Fibroblast of skin of left biceps (primary cell): ENCODE measurements around the gene RTP3.
A peak's percentile ranks its signal among the peaks of the same experiment; 100 is the strongest.
"Not testable (repeated sequence)": the region's sequence is repeated elsewhere in the genome, so short reads cannot be mapped to it uniquely, and the experiment has no call there.

Experiments
- DNase-seq, 2 experiments: peaks; one replicate each; pipeline ENCODE4 v3.0.0-alpha.2; 2013; ENCODE audit warnings: low read depth in 2 of 2

Gene RTP3

DNA sequence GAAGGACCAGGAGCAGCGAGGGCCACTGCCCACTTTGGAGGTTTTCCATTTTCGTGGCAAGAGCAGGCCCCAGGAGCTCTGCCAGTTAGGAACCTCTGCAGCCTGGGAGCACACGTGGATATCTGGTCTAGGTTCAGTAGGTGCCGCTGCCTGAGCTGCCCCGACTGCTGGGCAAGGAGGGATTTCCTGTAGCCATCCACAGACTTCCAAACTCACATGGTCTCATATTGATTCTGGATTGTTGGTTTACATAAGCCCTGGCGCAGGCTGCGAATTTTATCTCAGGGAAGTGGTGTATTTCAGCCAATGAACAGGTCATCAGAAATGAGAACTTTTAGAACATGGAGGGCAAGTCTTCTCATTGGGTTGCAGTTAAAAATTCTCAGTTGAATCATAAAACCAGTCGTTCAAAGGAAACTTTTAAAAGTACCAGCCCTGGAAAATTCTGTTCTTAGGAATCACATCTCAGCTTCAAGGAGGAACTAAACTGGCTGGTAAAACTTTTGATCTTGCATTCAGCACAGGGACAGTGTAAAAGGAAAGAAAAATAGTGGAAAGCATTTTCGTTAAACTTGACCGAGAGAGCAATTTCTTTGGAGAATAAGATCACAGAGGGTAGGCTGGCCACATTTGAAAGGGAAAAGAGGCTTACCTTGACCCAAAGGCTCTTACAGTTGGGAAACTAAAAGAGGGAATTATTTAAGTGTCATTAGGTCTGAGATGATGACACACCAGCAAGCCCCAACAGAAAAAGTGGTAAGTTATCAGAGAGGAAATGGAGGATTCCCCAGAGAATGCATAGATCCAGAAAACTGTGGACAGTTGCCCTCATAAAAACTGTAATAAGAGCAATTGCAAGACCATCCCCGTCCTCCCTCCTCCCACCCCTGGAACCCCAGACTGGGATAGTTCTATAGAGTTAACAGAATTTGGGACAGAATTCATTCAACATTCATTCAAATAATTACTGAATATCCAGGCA is 6.4 kb upstream of the RTP3 start:
- no peak for DNase-seq

DNA sequence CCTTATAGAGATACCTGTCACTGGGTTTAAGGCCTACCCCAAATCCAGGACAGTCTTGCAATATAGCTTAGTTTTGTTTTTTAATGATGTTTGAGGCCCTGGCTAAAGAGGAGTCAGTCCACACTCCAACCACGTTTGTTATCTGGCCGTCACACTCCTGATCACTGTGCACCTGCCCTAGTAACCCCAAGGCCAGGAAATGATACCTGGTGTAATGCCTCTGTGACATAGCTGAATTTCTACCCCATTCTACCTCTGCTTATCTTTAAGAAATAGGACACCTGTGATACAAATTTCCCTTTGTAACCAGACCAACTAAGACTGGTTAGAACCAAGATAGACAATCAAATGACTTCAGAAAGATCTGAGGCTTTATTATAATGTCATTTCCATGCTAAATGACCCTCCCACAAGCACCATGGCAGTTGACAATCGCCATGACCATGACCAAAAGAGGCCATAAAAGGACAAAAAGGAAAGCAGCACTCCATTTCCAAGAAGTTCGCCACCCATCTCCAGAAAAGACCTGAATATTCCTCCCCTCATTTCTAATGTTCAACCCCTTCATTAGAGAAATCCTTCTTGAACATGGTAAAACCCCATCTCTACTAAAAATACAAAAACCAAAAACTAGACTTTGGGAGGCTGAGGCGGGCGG is 4.8 kb upstream of the RTP3 start:
- no peak for DNase-seq

DNA sequence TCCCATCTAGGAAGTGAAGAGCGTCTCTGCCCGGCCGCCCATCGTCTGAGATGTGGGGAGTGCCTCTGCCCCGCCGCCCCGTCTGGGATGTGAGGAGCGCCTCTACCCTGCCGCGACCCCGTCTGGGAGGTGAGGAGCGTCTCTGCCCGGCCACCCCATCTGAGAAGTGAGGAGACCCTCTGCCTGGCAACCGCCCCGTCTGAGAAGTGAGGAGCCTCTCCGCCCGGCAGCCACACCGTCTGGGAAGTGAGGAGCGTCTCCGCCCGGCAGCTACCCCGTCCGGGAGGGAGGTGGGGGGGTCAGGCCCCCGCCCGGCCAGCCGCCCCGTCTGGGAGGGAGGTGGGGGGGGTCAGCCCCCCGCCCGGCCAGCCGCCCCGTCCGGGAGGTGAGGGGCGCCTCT is 3.3 kb upstream of the RTP3 start:
- not testable (repeated sequence) for DNase-seq

DNA sequence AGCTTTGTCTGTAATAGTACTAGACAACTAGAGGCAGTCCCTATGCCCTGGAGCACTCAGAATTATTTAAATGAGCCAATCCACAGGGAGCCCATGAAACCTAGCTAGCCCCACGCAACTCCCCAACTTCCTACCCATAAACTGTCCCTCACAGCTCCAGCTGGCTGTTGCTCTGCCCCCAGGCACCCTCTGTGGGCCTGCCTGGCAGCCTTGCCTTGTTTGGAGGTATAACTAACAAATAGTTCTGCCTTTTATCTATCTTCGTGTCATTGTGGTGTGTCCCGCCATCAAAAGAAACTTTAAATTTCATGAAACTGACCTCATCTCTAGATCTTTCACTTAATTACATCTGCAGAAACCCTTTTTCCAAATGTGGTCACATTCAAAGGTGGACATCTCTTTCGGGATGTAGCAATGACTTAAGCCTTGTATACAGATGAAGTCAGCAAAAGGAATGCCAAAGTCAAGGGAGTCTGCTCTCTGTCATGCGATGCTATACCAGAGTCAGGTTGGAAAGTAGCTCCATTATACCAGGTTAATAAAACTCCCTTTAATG is 1.8 kb upstream of the RTP3 start:
- no peak for DNase-seq

DNA sequence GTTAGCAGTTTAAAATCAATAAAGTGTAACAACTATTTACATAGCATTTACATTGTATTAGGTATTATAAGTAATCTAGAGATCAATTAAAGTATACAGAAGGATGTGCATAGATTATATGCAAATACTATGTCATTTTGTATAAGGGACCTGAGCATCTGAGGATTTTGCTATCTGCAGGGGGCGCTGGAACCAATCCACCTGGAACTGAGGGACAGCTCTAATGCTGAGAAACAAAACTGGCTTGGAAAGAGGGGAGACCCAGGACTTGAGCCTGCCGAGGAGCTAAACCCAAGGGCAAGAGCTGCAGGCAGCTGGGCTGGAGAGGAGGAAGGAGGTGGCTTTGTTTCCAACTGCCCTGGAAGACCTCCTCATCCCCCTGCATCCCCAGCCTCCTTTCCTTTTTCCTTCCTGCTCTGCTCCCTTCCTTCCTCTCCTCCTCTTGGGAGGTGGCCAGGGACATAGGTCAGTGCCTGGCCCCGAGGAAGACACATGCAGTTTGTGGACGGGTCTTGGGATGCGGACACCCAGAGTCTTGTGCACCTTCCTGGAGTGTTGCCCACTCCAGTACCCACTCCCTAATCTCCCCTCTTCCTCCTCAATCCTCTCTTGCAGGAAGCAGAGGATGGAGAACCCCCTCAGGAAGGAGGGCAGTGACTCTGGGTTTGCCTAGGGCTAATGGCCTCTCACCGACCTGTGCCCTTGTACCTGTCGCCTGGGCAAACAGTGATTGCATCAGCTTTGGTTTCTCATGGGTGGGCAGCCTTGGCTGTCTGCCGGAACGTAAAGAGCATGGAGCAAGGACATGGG is 825 bp upstream of the RTP3 start:
- no peak for DNase-seq

DNA sequence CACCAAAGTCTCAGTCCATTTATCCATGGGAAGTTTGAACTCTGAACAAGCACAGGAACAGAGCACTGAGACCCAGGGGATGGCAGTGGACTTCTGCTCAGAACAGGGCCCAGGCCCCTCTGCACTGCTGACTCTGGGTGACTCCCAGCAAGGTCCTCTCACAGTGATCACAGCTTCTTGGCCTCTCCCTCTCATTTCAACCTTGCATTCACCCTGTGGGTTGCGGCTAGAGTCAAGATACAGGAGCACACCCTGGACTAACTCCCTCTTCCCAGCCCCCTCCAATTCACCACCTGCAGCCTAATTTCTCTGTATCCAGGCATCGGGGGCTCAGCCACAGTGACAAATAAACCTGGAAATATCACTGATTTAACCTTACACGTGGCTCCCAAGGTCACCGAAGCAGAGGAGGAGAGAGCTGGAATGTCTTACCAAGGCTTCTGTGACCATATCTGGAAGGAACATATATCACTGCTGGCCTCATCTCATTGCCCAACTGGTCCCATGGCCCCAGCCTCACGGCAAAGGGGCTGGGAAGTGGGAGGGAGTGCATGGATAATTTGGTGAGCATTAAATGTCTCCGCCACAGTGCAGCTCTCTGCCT is 1.2 kb downstream of the RTP3 start:
- no peak for DNase-seq

DNA sequence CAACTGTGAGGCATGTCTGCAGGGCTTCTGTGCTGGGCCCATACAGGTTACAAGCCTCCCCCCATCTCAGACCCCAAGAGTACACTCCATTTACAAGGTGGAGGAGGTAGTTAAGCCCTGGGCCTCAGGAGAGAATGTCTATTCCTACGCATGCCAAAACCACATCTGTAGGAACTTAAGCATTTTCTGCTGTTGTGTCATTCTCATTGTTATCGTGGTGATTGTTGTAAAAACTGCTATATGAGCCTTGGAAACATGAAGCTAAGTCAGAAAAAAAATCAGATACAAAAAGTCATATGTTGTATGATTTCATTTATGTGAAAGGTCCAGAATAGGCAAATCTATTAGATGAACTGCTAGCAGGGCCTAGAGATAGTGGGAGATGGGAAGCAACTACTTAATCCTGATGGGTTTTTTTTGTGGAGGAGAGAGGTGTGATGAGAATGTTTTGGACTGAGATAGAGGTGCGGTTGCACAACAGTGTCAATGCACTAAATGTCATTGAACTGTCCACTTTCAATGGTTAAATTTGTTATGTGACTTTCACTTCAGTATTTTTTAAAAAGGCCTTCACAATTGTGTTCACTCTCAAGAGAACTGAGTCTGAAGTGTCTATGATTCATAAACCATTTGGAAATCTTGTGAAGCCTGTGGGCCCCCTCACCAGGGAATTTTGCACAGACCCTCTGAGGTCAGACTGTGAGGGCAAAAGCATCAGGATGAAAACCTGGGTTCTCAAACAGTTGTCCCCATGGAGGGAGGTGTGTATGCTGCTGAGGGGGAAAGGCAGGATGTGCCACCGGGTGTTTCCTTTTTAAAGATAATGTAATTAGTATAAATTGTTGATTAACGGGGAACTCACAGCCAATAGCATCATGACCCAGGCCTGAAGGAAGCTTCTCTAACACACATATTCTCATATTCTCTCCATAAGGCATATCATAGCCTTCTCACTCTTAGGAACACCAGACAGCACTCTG is 3.2 kb downstream of the RTP3 start:
- DNase-seq = peak; percentile 44 to 57

DNA sequence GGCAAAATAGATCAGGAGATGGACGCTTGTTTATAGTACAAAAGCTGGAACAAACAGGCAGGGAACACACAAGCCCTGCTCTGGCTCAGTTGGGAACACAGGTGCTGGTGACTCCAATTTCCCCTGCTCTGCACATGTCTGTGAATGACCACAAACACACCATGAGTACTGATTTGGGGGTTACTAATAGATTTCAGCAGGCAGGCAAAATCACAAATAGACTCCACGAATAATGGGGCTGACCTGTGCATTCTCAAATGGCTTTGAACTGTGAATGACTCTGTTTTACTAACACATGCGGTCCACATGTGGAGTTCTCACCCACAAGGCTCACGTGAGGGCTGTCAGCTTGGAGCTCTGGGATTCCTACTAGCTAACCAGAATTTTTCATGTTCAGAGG is 3.9 kb downstream of the RTP3 start:
- peak in 1 of 2 experiments; percentile 30 for DNase-seq

DNA sequence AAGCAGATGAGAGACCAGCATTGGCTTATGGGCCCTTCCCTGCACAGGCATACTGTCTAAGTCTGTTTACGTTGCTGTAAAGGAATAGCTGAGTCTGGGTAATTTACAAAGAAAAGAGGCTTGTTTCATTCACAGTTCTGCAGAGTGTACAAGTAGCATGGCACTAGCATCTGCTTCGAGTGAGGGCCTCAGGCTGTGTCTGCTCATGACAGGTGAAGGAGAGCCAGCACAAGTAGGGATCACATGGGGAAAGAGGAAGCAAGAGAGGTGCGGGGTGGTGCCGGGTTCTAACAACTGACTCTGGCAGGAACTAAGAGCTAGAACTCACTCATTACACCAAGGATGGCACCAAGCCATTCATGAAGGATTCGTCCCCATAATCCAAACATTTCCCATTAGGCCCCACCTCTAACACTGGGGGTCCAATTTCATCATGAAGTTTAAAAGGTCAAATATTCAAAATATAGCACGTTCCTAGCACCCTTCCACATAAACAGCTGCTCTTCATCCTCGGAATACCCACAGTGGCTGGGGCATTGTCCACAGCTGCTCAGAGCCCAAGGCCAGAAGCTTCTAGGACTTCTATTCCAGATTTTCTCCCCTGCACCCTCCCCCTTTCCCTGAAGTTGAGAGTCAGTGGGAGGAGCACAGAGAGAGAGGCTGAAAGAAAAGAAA is 5.6 kb downstream of the RTP3 start:
- DNase-seq = no peak

DNA sequence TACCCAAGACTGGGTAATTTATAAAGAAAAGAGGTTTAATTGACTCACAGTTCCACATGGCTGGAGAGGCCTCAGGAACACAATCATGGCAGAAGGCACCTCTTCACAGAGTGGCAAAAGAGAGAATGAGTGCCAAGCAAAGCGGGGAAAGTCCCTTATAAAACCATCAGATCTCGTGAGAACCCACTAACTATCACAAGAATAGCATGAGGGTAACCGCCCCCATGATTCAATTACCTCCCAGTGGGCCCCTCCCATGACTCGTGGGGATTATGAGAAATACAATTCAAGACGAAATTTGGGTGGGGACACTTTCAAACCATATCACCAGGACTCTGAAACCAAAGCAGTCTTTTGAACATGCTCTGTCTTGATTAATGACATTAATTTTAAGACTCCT is 7.0 kb downstream of the RTP3 start:
- no peak for DNase-seq

DNA sequence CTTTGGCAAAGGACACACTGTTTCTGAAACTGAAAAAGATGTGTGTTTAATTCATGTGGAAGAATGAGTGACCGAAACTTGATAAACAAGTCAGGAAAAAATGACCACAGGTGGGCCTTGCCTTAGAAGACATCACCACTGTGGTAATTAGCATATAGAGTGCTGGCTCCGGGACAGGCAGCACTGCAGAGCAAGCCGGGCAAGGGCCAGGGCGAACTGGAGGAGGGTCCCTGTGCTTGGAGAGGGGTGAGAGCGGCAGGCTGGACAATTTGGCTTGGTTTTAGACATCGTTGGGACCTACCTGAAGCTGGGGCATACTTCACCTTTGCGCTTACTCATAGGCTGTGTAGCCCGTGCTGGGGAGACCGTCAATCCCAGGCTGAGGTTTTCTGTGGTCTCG is 8.2 kb downstream of the RTP3 start:
- no peak for DNase-seq

DNA sequence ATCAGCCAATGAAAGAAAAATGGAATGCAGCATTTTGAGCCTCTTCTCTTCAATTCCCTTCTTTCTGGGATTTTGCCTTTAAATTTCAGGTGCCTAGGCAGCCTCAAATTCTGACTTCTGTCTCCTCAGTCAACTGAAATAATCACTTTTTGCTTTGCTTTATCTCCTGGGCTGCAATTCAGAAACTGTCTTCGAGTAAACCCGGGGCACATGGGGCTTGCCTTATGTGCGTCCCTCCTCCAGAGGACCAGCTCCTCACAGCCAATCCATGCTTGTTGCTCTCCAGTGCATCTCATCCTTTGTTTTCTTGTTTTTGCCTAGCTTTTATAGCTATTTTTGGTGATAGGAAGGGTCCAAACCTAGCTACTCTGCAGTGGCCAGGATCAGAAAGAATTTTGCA is 8.8 kb downstream of the RTP3 start:
- no peak for DNase-seq

DNA sequence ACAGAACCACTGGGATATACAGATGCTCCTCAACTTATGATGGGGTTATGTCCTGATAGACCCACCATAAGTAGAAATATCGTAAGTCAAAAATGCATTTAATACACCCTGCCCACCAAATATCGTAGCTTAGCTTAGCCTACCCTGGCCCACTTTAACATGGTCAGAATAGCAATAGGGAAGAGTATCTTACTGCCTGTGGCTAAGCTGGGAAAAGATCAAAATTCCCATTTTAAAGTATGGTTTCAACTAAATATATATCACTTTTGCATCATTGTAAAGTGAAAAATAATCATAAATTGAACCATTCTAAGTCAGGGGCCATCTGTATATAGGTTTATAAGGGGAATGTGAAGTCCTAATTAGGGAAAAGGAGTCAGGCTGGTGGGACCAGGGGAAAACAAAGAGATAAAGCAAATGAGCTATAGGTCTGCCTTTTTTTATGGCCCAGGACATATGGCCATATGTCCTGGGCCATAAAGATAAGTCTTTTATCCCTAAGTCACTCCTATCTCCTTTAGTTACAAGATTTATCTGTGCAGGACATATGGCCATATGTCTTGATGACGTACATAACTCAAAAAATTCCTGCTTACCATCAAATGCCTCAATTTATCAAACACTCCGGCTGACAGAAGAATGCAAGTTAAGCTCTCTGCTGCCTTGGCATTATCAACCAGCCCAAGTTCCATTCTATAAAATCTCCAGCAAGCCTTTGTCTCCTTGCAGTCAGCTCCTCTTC is 11.2 kb downstream of the RTP3 start:
- DNase-seq = no peak

DNA sequence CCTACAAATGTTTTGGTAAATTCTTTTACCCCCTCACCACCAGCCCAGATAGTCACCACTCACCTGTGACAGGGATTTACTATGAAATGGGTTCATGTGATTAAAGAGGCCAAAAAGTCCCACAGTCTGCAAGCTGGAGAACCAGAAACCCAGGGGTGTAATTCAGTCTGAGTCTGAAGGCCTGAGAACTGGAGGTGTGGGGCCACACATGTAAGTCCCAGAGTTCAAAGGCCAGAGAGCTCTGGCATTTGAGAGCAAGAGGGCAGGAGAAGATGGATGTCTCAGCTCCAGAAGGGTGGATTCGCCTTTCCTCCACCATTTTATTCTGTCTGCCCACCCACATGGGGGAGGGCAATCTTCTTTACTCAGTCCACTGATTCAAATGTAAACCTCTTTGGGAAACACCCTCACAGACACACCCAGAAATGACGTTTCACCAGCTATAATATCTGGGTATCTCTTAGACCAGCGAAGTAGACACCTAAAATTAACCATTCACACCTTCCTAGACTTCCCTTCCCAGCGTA is 11.9 kb downstream of the RTP3 start:
- no peak for DNase-seq

DNA sequence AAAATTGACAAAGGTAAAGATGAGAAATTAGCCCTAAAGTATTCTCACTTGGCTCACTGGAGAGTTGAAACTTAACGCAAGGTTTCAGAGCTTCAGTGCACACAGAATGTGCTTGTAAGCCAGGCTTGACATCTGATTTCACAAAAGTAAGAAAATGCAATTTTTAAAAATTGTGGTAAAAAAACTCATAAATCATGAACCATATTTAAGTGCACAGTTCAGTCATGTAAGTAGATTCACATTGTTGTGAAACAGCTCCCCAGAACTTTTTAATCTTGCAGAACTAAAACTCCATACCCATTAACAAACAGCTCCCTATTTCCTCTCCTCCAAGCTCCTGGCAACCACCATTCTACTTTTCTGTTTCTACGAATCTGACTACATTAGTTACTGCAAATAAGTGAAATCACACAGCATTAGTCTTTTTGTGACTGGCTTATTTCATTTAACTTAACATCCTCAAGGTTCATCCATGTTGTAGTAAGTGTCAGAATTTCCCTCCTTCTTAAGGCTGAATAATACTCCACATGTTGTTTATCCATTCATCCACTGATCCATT is 14.5 kb downstream of the RTP3 start:
- DNase-seq = no peak

DNA sequence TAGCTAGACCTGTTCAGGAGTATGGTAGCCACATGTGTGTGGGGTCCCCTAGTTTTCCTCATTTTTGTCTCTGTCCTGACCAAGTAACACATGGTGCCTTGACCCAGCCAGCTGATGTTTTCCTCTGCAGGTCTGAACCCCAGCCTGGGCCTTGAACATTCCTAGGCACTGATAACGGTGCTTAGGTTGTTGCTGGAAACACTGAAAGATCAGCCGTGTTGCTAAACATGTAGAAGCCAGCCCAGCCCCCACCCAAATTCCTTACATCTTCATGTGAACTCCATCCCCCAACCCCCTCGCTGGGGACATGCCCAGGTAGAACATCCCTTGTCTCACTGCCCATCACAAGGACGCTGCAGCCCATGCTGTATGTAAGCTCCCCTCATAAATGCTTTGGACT is 18.7 kb downstream of the RTP3 start:
- DNase-seq = no peak

DNA sequence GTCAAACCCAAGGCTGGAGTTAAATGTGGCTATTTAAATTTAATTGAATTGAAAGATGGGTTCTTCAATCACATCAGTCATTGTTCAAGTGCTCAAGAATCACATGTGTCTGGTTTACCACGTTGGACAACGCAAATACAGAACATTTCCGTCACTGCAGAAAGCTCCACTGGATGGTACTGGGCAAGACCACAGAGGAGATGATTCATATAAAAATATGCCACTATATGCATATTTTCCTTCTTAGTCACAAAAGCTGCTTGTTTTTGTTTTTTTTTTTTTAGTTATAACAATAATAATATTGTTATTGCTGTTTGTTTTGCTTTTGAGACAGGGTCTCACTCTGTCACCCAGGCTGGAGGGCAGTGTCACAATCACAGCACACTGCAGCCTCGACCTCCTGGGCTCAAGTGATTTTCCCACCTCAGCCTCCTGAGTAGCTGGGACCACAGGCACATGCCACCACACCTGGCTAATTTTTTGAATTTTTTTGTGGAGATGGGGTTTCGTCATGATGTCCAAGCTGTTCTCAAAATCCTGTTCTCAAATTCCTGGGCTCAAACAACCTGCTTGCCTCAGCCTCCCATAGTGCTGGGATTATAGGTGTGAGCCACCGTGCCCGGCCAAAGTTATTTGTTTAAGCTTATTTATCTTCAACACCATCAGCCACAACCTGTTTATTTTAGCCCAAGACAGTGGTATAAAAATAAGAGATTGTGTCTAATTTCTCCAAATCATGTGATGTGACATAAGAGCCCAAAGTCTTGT is 19.4 kb downstream of the RTP3 start:
- no peak for DNase-seq

DNA sequence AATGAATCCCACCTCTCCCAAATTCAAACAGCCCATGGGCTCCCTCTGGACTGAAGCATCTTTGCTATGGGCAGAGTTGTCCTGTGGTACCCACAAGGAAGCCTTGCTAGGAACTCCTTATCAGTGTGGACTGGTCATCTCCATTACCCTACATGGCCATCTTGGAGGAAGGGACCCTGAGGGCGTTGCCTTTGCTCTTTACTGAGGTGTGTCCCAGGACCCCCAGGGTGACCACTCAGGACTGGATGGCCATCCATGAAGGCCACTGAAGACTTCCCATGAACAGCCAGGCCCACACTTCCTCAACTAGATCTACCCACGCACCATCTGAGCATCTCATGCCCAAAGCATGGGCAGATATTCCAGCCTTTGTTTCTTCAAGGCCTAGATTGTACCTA is 20.0 kb downstream of the RTP3 start:
- no peak for DNase-seq
